OCI-LY1 (cell line): Measurements from ENCODE around the gene OR10A6.

ENCODE experiments used
- EZH2 ChIP-seq: fragments of 200-600 bp; sonication (generic), shearing (Covaris generic); IDR thresholded peaks from 2 replicates; pipeline ENCODE4 v1.8.0; 2017; ENCODE audit warnings: borderline replicate concordance, mixed run types, mild to moderate bottlenecking, antibody characterized with exemption, low read length, moderate library complexity, mixed read lengths
- TF ChIP-seq, protein P1 (sequence below): fragments of 200-600 bp; sonication (generic), shearing (Covaris generic); IDR thresholded peaks from 2 replicates; pipeline ENCODE4 v1.5.1; 2017; ENCODE audit warnings: mild to moderate bottlenecking, antibody characterized with exemption, low read length, moderate library complexity, mixed read lengths

- TF ChIP-seq, protein P1, sequence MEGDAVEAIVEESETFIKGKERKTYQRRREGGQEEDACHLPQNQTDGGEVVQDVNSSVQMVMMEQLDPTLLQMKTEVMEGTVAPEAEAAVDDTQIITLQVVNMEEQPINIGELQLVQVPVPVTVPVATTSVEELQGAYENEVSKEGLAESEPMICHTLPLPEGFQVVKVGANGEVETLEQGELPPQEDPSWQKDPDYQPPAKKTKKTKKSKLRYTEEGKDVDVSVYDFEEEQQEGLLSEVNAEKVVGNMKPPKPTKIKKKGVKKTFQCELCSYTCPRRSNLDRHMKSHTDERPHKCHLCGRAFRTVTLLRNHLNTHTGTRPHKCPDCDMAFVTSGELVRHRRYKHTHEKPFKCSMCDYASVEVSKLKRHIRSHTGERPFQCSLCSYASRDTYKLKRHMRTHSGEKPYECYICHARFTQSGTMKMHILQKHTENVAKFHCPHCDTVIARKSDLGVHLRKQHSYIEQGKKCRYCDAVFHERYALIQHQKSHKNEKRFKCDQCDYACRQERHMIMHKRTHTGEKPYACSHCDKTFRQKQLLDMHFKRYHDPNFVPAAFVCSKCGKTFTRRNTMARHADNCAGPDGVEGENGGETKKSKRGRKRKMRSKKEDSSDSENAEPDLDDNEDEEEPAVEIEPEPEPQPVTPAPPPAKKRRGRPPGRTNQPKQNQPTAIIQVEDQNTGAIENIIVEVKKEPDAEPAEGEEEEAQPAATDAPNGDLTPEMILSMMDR = no peak
- TF ChIP-seq EZH2 = no peak
These were observed 10.5 kb upstream of the OR10A6 start, which contains the start of gene OR10A3 for GRCh38 chr11:7941608-7942007.
